Neural cell (in vitro differentiated cells): ENCODE results near the gene COL25A1. TPM values are rescaled to one million over a fixed set of nuclear protein-coding genes. Genes with fewer than 3 reads are reported as not detected.

Source experiments
- H2AFZ ChIP-seq: fragments of 200-600, 300-800 bp; sonication (generic), shearing (Covaris generic); 2 replicates; pipeline ENCODE4 v1.6.0; 2014; ENCODE audit warnings: low read depth, mild to moderate bottlenecking, antibody characterized with exemption, low read length, moderate library complexity
- H3F3A ChIP-seq: fragments of 200-600 bp; shearing (Covaris generic); 2 replicates; pipeline ENCODE4 v1.6.1; 2016; ENCODE audit warnings: mild to moderate bottlenecking, moderate library complexity, mixed read lengths, antibody characterized with exemption, low read length; ENCODE audit not compliant: insufficient read depth, poor library complexity, severe bottlenecking
- H3K27ac ChIP-seq: fragments of 200-600, 300-800 bp; sonication (generic), shearing (Covaris generic); 2 replicates; pipeline ENCODE4 v1.5.1; 2014; ENCODE audit warnings: mild to moderate bottlenecking, low read length, moderate library complexity
- H3K27me3 ChIP-seq: fragments of 300-800, 200-600 bp; sonication (generic), shearing (Covaris generic); 2 replicates; pipeline ENCODE4 v1.6.0; 2014; ENCODE audit warnings: mild to moderate bottlenecking, low read depth, low read length, moderate library complexity; ENCODE audit not compliant: insufficient read depth
- H3K36me3 ChIP-seq: fragments of 300-800, 200-600 bp; sonication (generic), shearing (Covaris generic); 2 replicates; pipeline ENCODE4 v1.5.1; 2014; ENCODE audit warnings: mild to moderate bottlenecking, antibody characterized with exemption, low read length, moderate library complexity; ENCODE audit not compliant: insufficient read depth
- H3K4me2 ChIP-seq: fragments of 300-800, 200-600 bp; sonication (generic), shearing (Covaris generic); 2 replicates; pipeline ENCODE4 v1.6.0; 2014; ENCODE audit warnings: mild to moderate bottlenecking, low read length
- H3K4me3 ChIP-seq: fragments of 300-800, 200-600 bp; sonication (generic), shearing (Covaris generic); 2 replicates; pipeline ENCODE4 v1.5.1; 2014; ENCODE audit warnings: mild to moderate bottlenecking, low read length, moderate library complexity
- H3K79me2 ChIP-seq: fragments of 200-600 bp; shearing (Covaris generic); replicated peaks from 2 replicates; pipeline ENCODE4 v1.6.0; 2014; ENCODE audit warnings: mild to moderate bottlenecking, low read length, moderate library complexity; ENCODE audit not compliant: insufficient read depth
- H3K9ac ChIP-seq: fragments of 300-800, 200-600 bp; sonication (generic), shearing (Covaris generic); 2 replicates; pipeline ENCODE4 v1.6.1; 2016; ENCODE audit warnings: mild to moderate bottlenecking, low read length, mixed read lengths
- H3K9me2 ChIP-seq: fragments of 200-600 bp; shearing (Covaris generic); 2 replicates; pipeline ENCODE4 v1.6.1; 2016; ENCODE audit warnings: mild to moderate bottlenecking, low read length, mixed read lengths; ENCODE audit not compliant: insufficient read depth
- H3K9me3 ChIP-seq: fragments of 200-600, 300-800 bp; sonication (generic), shearing (Covaris generic); 2 replicates; pipeline ENCODE4 v1.6.1; 2016; ENCODE audit warnings: mild to moderate bottlenecking, mixed run types, low read length, moderate library complexity, mixed read lengths
- H4K20me1 ChIP-seq: fragments of 200-600 bp; shearing (Covaris generic); 2 replicates; pipeline ENCODE4 v1.6.1; 2016; ENCODE audit warnings: mild to moderate bottlenecking, mixed run types; ENCODE audit not compliant: insufficient read depth
- CTCF ChIP-seq: fragments of 450-650 bp; IDR thresholded peaks from 2 replicates; pipeline ENCODE4 v1.5.1; 2014; ENCODE audit warnings: antibody characterized with exemption, mild to moderate bottlenecking, moderate library complexity; ENCODE audit not compliant: poor library complexity, severe bottlenecking
- EP300 ChIP-seq: fragments of 450-650 bp; conservative IDR thresholded peaks from 2 replicates; pipeline ENCODE4 v1.6.1; 2014; ENCODE audit warnings: antibody characterized with exemption, mild to moderate bottlenecking, moderate library complexity; ENCODE audit not compliant: poor library complexity, severe bottlenecking
- EZH2 ChIP-seq: fragments of 200-600, 300-800 bp; shearing (Covaris generic), sonication (generic); IDR thresholded peaks from 2 replicates; pipeline ENCODE4 v1.6.1; 2014; ENCODE audit warnings: antibody characterized with exemption, low read length, borderline replicate concordance, mild to moderate bottlenecking; ENCODE audit not compliant: insufficient read depth, poor library complexity, severe bottlenecking
- MXI1 ChIP-seq: fragments of 450-650 bp; conservative IDR thresholded peaks from 2 replicates; pipeline ENCODE4 v1.6.1; 2014; ENCODE audit warnings: antibody characterized with exemption, mild to moderate bottlenecking; ENCODE audit not compliant: poor library complexity, severe bottlenecking
- POLR2AphosphoS5 ChIP-seq: IDR thresholded peaks from 2 replicates; pipeline ENCODE4 v1.6.1; 2012
- RAD21 ChIP-seq: fragments of 450-650 bp; conservative IDR thresholded peaks from 2 replicates; pipeline ENCODE4 v1.6.1; 2014; ENCODE audit warnings: antibody characterized with exemption, mild to moderate bottlenecking, moderate library complexity
- REST ChIP-seq: IDR thresholded peaks from 2 replicates; pipeline ENCODE4 v1.6.1; 2012; ENCODE audit warnings: borderline replicate concordance
- SMC3 ChIP-seq: fragments of 450-650 bp; conservative IDR thresholded peaks from 2 replicates; pipeline ENCODE4 v1.6.1; 2014; ENCODE audit warnings: antibody characterized with exemption, mild to moderate bottlenecking, moderate library complexity; ENCODE audit not compliant: poor library complexity
- TAF1 ChIP-seq: IDR thresholded peaks from 2 replicates; pipeline ENCODE4 v1.6.1; 2012; ENCODE audit warnings: low read depth
- polyA plus RNA-seq: library from polyadenylated mRNA; depleted of rRNA; stranded (reverse); fragments of >200 nt; gene quantifications from 2 replicates; pipeline ENCODE4 v1.2.3, GENCODE V29; 2014

COL25A1 gene
- polyA plus RNA-seq, 1 donor from 2014 or later: 32.3 TPM

- no peaks in the 10 kb centered on the region for H3F3A ChIP-seq
- H3K27me3 ChIP-seq: no peaks in the 10 kb centered on the region
- no peaks in the 10 kb centered on the region for H3K36me3 ChIP-seq
- no peak overlapping the region for H3K27ac ChIP-seq
- H3K9me3 ChIP-seq: no peaks in the 10 kb centered on the region
- no peak for TF ChIP-seq POLR2AphosphoS5
- TF ChIP-seq TAF1: no peak
- no peak for TF ChIP-seq EP300
- no peak for TF ChIP-seq REST
- no peak for TF ChIP-seq SMC3
- no peak for TF ChIP-seq MXI1
- TF ChIP-seq CTCF: no peak
- TF ChIP-seq EZH2: no peak
- no peak overlapping the region for H3K4me2 ChIP-seq
- no peaks in the 10 kb centered on the region for H3K79me2 ChIP-seq
- no peak overlapping the region for H2AFZ ChIP-seq
- no peak overlapping the region for H3K4me3 ChIP-seq
- H3K9me2 ChIP-seq: no peaks in the 10 kb centered on the region
- no peak overlapping the region for H3K9ac ChIP-seq
- H4K20me1 ChIP-seq: no peaks in the 10 kb centered on the region
These were observed 324.4 kb downstream of the COL25A1 start for GRCh38 chr4:108978066-108978465.

GRCh38 chr4:108972613-108973283 lies 329.7 kb downstream of the COL25A1 start:
- no peaks in the 10 kb centered on the region for H3K36me3 ChIP-seq
- no peak overlapping the region for H3K4me3 ChIP-seq
- no peaks in the 10 kb centered on the region for H3F3A ChIP-seq
- no peak overlapping the region for H2AFZ ChIP-seq
- no peak overlapping the region for H3K4me2 ChIP-seq
- no peaks in the 10 kb centered on the region for H4K20me1 ChIP-seq
- no peaks in the 10 kb centered on the region for H3K9me2 ChIP-seq
- TF ChIP-seq SMC3: no peak
- no peak for TF ChIP-seq RAD21
- TF ChIP-seq REST: no peak
- TF ChIP-seq EP300: no peak
- no peak for TF ChIP-seq MXI1
- TF ChIP-seq TAF1: no peak
- no peak for TF ChIP-seq EZH2
- no peak for TF ChIP-seq POLR2AphosphoS5
- no peak for TF ChIP-seq CTCF
- no peaks in the 10 kb centered on the region for H3K27me3 ChIP-seq
- no peaks in the 10 kb centered on the region for H3K9me3 ChIP-seq
- H3K9ac ChIP-seq: no peak overlapping the region
- no peak overlapping the region for H3K27ac ChIP-seq
- H3K79me2 ChIP-seq: no peaks in the 10 kb centered on the region
